Activated CD8-positive, alpha-beta T cell treated with anti-CD3 and anti-CD28 coated beads for 36 hours (primary cell): ENCODE measurements around the gene OSBPL8. TPM values are rescaled to one million over a fixed set of nuclear protein-coding genes. Genes with fewer than 3 reads are reported as not detected.

Source experiments
- ATAC-seq: fragments of 200-7000 bp; cut with Tn5 transposase; one replicate; pipeline ENCODE4 v1.10.0; 2021; ENCODE audit warnings: mild to moderate bottlenecking, moderate library complexity
- CTCF ChIA-PET: fragments of 350-600 bp; sonication (Branson Sonifier 250); formaldehyde crosslinking; loops from one replicate; lab custom pipeline; 2021; ENCODE audit warnings: antibody characterized with exemption; lab: Charles Lee
- POLR2A ChIA-PET: fragments of 350-600 bp; sonication (Branson Sonifier 250); formaldehyde crosslinking; loops from one replicate; lab custom pipeline; 2021; ENCODE audit warnings: antibody characterized with exemption; lab: Charles Lee
- DNase-seq: peaks from one replicate; pipeline ENCODE4 v3.0.0-alpha.2; 2020
- H3K27ac Mint-ChIP-seq: one replicate; pipeline ENCODE4 v1.8.0; 2021; ENCODE audit warnings: mild to moderate bottlenecking, mixed read lengths
- H3K27me3 Mint-ChIP-seq: one replicate; pipeline ENCODE4 v1.8.0; 2021; ENCODE audit warnings: mixed read lengths
- H3K36me3 Mint-ChIP-seq: one replicate; pipeline ENCODE4 v1.8.0; 2021; ENCODE audit warnings: low read depth, mixed read lengths
- H3K4me1 Mint-ChIP-seq: one replicate; pipeline ENCODE4 v1.8.0; 2021; ENCODE audit warnings: low read depth, mixed read lengths
- H3K4me3 Mint-ChIP-seq: one replicate; pipeline ENCODE4 v1.8.0; 2021; ENCODE audit warnings: mild to moderate bottlenecking, moderate library complexity, mixed read lengths
- H3K9me3 Mint-ChIP-seq: one replicate; pipeline ENCODE4 v1.8.0; 2021; ENCODE audit warnings: mixed read lengths
- intact Hi-C: fragments of 100-400 bp; cut with micrococcal nuclease; formaldehyde crosslinking; loops from one replicate; pipeline ENCODE4 v1.10.0; 2022
- total RNA-seq, 2 experiments: library from RNA; stranded (reverse); gene quantifications; one replicate each; pipeline ENCODE4 v1.2.3, GENCODE V29; 2021
- TF ChIP-seq, protein P1 (sequence below): fragments of 200-600 bp; IDR thresholded peaks from one replicate; pipeline ENCODE4 v1.8.0; 2022; ENCODE audit warnings: antibody characterized with exemption, mild to moderate bottlenecking

The OSBPL8 gene
- total RNA-seq, 2 experiments from 2014 or later: 81.1 to 85.6 TPM

DNA sequence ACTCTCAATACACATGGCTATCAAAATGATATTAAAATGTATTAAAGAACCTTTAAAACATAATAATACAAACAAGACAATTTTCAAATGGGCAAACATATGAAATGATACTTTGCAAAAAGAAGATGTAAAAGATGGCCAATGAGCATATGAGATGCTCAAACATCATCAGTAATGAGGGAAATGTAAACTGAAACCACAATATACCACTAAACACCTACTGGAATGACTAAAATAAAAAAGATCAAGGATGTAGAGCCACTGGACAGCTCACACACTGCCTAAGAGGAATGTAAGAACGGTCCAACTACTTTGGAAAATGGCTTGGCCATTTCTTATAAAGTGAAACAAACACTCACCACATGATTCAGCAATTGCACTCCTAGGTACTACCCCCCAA is 114.1 kb downstream of the OSBPL8 start:
- H3K36me3 Mint-ChIP-seq: peaks cover 17% of the 10 kb centered on the region
- no peak overlapping the region for H3K27ac Mint-ChIP-seq
- peaks cover 1% of the 10 kb centered on the region for H3K9me3 Mint-ChIP-seq
- intact Hi-C loops: no loop called here
- DNase-seq: no peak
- POLR2A ChIA-PET: no interaction called here
- CTCF ChIA-PET: interaction anchor here (1.6 kb wide), 1 partner anchor 10 kb away, joined by 8 read pairs; no protein-coding TSS in a partner anchor
- TF ChIP-seq, protein P1, sequence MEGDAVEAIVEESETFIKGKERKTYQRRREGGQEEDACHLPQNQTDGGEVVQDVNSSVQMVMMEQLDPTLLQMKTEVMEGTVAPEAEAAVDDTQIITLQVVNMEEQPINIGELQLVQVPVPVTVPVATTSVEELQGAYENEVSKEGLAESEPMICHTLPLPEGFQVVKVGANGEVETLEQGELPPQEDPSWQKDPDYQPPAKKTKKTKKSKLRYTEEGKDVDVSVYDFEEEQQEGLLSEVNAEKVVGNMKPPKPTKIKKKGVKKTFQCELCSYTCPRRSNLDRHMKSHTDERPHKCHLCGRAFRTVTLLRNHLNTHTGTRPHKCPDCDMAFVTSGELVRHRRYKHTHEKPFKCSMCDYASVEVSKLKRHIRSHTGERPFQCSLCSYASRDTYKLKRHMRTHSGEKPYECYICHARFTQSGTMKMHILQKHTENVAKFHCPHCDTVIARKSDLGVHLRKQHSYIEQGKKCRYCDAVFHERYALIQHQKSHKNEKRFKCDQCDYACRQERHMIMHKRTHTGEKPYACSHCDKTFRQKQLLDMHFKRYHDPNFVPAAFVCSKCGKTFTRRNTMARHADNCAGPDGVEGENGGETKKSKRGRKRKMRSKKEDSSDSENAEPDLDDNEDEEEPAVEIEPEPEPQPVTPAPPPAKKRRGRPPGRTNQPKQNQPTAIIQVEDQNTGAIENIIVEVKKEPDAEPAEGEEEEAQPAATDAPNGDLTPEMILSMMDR: no peak
- no peaks in the 10 kb centered on the region for H3K27me3 Mint-ChIP-seq
- peaks cover 44% of the 10 kb centered on the region for H3K4me1 Mint-ChIP-seq
- ATAC-seq: peak; percentile 67
- no peak overlapping the region for H3K4me3 Mint-ChIP-seq

DNA sequence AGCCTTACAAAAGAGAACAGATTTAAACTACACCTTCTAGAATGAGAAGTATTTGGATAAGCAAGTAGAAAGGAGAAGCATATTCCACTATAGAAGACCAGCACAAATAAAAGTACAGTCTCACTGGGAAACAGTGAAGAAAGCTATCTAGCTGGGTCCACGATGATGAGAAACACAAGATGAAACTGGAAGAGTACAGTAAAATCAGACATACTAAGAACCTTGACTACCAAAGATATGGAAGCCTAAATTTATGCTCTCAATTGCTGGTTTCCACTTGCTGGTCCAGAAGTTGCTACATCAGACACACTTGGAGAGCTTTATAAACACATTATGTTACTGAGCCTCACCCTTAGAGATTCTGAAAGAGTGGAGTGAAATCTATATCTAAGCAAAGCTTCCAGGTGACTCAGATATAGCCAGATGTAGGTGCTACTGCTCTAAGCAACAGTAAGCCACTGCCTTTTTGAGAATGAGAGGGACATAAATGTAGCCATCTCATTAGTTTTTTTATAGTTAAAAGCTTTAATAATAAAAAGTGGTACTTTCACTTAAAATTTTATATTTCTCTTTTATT is 115.1 kb downstream of the OSBPL8 start:
- Mint-ChIP-seq H3K9me3 (peaks cover 1% of the 10 kb centered on the region), H3K4me3 (no peak overlapping the region), H3K27ac (no peak overlapping the region), H3K27me3 (no peaks in the 10 kb centered on the region), H3K4me1 (peaks cover 37% of the 10 kb centered on the region), H3K36me3 (peaks cover 13% of the 10 kb centered on the region)
- ChIA-PET CTCF (interaction anchor here (1.0 kb wide), 1 partner anchor 11 kb away, joined by 5 read pairs; no protein-coding TSS in a partner anchor), POLR2A (no interaction called here)
- TF ChIP-seq, protein P1: no peak
- ATAC-seq (peak; percentile 81), DNase-seq (no peak)
- intact Hi-C loops: no loop called here

DNA sequence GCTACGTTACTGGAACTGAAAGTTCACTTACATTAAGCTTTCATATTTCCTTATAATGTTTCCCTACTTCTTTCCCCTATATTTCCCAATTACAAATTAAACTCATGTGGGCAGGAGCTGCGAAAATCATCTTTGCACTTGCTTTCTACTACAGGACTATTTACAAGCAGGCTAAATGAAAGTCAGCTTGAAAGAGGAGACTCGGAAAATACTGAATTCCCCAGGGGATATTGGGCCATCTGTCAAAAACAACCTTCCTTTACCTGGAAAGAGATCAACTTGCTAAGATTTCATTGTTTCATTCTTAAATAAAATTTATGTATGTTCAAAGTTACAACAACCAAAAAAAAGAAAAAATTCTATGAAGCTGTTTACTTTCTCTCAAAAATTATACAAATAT is 118.6 kb downstream of the OSBPL8 start:
- no peaks in the 10 kb centered on the region for H3K27me3 Mint-ChIP-seq
- no peak overlapping the region for H3K4me3 Mint-ChIP-seq
- ChIA-PET CTCF (interaction anchor here (0.6 to 3.1 kb wide), 4 partner anchors 11 to 368 kb away, joined by 3 to 10 read pairs (median 4); no protein-coding TSS in a partner anchor), POLR2A (no interaction called here)
- ATAC-seq: no peak
- TF ChIP-seq, protein P1: no peak
- DNase-seq: no peak
- intact Hi-C loops: no loop called here
- no peak overlapping the region for H3K27ac Mint-ChIP-seq
- peaks cover 27% of the 10 kb centered on the region for H3K4me1 Mint-ChIP-seq
- peaks cover 25% of the 10 kb centered on the region for H3K36me3 Mint-ChIP-seq
- H3K9me3 Mint-ChIP-seq: peaks cover 9% of the 10 kb centered on the region

DNA sequence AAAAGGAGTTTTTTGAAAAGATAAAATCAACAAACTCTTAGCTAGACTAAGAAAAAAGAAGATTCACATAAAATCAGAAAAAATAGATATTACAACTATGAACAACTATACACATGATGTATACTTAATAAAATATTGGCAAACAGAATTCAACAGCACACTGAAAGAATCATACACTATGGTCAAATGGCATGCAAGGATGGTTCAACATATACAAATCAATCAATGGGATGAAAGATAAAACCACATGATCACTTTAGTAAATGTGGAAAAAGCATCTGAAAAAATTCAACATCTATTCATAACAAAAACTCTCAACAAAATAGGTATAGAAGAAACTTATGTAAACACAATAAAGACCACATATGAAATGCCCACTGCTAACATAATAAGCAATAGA is 126.8 kb downstream of the OSBPL8 start:
- peaks cover 60% of the 10 kb centered on the region for H3K36me3 Mint-ChIP-seq

DNA sequence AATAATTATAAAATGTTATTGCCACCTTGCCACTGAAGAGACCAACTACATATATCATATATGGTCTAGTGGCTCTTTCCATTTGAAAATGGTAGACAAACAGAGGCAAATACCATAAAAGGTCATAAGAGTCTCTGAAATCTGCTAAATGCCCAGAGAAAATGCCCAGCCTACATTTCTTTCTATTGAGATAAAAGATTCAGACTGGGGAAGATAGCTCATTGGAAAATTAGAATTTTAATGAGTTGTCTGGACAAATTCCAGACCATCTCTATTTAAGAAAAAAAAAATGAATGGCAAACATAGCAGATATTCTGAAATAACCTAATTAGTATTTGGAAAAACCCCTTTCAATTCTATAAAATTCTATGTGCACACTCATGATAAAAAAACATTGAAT is 131.5 kb downstream of the OSBPL8 start:
- Mint-ChIP-seq H3K27ac (no peak overlapping the region), H3K4me1 (peaks cover 28% of the 10 kb centered on the region), H3K9me3 (peaks cover 41% of the 10 kb centered on the region), H3K27me3 (no peaks in the 10 kb centered on the region), H3K4me3 (no peak overlapping the region), H3K36me3 (peaks cover 56% of the 10 kb centered on the region)
- TF ChIP-seq, protein P1: no peak
- intact Hi-C loops: no loop called here
- DNase-seq: no peak
- POLR2A ChIA-PET: no interaction called here
- ATAC-seq: no peak
- CTCF ChIA-PET: interaction anchor here (3.1 kb wide), 1 partner anchor 13 kb away, joined by 10 read pairs; no protein-coding TSS in a partner anchor

More for the DNA sequence above, 126.8 kb downstream of the OSBPL8 start:
- TF ChIP-seq, protein P1: no peak
- no peak for DNase-seq
- Mint-ChIP-seq H3K9me3 (peaks cover 44% of the 10 kb centered on the region), H3K27me3 (no peaks in the 10 kb centered on the region), H3K4me1 (peaks cover 24% of the 10 kb centered on the region), H3K4me3 (no peak overlapping the region), H3K27ac (no peak overlapping the region)
- no peak for ATAC-seq
- ChIA-PET POLR2A (no interaction called here), CTCF (no interaction called here)
- intact Hi-C loops: no loop called here
